ENCODE data around the gene PBX3.
A peak's percentile ranks its signal among the peaks of the same experiment; 100 is the strongest.

PBX3 gene

GRCh38 chr9:125883565-125884217 lies 136.5 kb downstream of the PBX3 start:
- no peak for DNase-seq

DNA sequence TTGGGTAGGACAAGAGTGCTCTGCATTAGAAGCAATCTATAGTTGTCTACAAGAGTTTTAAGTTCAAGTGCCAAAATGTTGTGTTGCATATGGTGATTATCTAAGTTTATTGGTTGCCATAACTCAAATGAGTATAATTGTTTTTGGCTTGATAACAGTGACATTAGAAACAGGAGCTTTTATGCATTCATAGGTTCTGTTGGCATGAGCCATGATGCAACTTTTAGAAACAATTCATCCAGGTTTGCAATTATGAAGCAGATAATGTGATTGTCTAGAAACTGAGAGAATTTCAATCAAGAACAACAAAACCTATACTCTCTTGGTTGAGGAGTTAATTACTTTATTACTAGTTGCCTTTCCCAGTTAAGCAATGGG lies 137.0 kb downstream of the PBX3 start:
- no peak for DNase-seq

DNA sequence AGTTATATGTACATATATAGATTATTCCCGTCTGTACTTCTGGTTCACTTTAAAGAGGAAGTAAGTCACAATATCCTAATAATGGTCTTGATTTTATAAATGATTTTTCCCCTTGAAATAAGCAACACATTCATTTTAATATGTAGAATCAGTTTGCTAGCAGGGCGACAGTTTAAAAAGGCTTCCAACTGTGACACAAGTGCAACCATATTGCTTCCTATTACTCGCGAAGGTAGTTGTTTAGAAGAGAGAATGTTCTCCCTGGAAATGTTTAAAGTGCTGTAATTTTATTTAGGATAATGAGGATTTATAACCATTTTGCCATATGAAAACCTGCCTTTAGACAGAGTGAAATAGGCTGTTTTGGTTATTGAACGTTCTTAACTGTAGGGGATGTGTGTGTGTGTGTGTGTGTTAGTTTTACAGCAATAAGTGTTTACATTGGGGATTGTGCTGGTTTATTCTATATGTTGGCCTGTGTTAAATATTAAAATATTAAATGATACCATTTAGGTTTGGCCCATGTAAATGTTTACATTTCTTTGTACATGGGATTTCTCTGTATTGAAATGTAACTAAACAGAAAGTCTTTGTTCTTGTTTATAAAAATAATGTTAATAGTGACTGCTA lies 138.3 kb downstream of the PBX3 start:
- no peak for DNase-seq

DNA sequence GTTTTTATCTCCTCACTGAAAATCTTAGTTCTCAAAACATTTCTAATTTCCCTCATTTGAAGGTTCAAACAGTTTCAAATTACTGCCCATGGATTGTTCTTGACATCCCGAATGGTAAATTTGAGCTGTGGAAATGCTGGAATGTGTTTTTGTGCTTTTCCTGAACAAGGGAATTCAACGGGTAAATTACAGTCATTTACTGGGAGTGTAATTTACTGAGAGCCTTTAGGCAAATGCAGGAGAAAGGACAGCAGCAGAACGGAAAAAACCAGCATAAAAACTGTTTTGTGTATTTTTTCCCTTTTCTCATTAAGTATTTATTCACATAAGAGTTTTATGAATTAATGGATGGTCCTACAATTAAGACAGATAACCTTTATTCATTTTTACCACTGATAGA lies 139.2 kb downstream of the PBX3 start:
- no peak for DNase-seq

- no peak for DNase-seq
These were observed 140.0 kb downstream of the PBX3 start for GRCh38 chr9:125887172-125887571.

GRCh38 chr9:125888211-125888610 lies 141.0 kb downstream of the PBX3 start:
- no peak for DNase-seq

- DNase-seq, result no peak
These were observed 141.9 kb downstream of the PBX3 start for GRCh38 chr9:125889112-125889475.

DNA sequence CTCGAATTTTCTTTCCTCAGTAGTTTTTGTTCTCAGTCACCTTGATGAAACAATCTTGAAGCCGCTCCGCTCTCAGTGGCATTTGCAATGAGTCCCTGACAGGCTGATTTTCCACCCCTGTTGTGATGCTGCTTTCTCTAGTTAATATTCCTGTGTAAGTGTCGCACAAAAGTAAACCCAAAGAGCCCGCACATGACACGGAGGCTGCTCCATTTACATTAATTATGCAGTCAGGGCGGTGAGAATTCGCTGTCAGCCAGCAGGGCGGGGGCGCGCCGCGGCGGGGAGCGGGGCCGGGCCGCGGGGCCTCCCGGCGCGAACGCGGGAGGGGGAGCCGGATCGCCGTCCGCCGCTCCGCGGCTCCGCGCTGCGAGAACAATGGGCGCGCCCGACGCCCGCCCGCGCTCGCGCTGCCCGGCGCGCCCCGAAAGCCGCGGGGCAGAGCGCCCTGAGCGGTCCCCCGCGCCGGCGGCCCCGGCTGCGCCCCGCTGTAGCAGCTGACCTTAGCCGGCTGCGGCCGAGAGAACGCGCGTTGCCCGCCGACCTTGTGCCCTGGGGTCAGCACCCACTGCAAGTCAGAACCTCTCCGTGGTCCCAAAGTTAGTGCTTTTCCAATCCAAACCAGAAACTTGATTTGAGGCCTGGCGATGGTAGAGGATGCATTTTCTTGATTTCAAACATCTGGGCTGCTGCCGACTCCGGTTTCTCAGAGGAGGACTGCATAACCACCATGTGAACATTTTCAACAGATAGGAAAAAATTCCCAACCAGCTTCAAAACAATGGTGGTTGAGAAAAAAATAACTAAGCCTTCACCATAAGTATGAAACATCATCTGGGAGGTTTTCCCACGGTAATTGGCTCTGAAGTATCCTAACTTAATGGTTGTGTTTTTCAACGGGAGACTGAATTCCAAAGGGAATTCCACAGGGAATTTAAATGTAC lies 142.6 kb downstream of the PBX3 start:
- peak; percentile 3 for DNase-seq

DNA sequence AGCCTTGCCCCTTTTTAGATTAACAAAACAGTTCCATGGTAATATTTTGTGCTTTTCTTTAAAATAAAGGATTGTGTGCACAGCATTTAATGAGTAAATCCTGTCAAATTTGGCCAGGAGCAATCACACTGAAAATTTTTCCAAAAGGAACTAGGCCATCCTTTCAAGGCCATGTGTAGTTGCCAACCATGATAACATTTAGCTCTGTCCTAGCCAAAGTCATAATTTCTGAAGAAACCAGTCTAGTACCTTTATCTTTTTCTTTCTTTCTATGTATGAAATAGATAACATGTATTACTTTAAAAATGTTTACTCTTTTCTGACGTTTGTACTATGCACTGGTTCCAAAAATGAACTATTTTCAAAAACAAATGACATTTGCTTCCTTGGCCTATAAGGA lies 143.7 kb downstream of the PBX3 start:
- no peak for DNase-seq

GRCh38 chr9:125893277-125893676 lies 146.1 kb downstream of the PBX3 start:
- no peak for DNase-seq

DNA sequence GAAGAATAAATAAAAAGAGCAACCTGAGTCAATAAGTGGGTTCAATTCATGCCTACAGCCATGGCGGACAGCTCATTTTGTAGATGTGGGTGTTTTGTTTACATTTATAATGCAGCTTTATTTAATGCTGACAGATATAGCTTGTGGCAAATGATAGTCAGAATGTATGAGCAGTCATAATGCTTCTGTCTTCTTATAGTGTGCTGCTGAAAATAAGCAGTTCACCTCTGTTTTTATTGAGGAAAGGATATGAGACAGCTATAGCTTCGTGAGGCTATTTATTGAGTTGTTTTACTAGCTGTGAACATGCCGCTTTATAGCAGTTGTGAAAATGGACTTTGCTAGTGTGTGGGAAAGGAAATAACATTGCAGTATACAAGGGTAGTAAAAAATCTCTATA lies 147.4 kb downstream of the PBX3 start:
- no peak for DNase-seq

- DNase-seq, result no peak
These were observed 149.2 kb downstream of the PBX3 start for GRCh38 chr9:125896404-125896803.

GRCh38 chr9:125896964-125897363 lies 149.8 kb downstream of the PBX3 start:
- DNase-seq, result no peak

- DNase-seq, result no peak
These were observed 150.3 kb downstream of the PBX3 start for GRCh38 chr9:125897481-125897880.

DNA sequence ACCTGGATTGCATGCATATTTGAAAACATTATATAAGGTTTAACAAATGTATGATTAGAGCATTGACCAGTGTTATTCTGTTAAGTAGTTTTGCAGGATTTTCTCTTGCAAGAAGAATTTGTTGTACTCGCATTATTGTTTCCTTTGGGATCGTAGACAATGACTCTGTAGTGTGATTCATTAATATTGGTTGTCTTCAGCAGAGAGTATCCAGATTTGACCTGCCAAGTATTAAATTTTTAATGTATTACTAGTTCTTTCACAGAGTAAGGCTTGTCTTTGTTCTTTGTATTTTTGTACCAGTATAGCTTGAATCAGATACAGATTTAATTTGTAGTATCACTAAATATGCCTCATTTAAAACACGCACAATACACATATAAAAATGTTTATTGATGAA lies 155.0 kb downstream of the PBX3 start:
- DNase-seq, result no peak

DNA sequence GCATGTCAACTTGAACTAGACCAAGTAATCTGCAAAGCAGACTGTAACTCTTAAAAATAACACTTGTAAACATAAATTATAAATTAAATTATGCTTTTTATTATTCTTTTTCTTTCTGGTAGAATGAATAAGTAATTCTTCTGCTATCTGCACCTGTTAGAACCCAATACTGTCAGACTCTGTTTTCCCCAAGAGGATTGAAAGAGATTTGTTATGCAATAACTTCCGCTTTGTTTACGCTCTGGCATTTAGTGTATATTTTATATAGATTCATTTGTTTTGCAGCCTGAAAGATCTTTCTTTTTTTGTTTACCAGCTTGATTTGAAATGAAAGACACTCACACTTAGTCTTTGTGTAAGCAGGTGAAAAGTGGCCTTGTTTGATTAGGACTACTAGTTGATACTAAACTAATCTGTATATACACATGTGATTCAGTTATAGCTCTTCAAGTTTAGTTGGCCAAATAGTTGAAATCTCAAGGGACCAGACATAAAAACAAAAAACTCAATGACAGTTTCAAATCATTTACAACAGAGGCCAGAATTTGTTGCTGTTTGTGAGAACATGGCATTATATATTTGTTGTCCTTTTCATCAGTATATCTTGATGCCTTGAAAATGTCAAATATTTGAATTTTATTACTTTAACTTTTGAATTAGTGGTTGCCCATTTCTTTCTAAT lies 155.8 kb downstream of the PBX3 start:
- no peak for DNase-seq

GRCh38 chr9:125904155-125904851 lies 157.1 kb downstream of the PBX3 start:
- no peak for DNase-seq

DNA sequence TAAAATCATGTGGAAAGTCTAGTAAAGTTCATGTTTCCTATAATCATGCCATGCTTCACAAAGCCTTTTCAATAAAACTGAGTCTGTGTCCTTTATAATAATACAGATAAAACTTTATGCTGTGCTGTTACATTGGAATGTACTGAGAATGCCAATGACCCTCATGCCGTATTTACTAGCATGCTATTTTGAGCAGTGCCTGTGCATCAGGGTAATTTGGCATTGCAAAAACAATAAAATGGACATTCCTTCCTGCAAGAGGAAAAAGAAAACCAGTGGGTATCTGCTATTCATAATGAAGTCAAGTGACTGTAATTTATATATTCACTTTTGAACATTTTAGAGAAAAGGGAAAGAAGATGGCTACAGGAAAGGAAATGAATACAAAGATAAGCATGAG lies 159.0 kb downstream of the PBX3 start:
- DNase-seq, result no peak

DNA sequence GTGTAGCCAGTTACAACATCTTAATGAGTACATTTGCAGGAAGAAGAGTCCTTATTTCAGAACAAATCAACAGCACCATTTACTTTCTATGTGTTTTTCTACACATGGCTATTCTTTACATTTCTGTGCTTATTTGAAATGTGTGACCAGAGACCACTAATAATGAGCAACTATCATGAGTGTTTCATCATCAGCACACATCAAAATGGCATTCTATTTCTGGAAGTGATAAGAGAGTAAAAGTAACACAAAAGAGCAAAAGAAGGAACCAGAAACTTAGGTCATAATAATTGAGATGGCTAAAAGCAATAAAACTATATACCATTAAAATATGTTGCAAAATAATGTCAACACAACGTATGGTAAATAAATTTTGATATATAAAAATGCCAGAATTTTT lies 159.7 kb downstream of the PBX3 start:
- DNase-seq, result no peak

DNA sequence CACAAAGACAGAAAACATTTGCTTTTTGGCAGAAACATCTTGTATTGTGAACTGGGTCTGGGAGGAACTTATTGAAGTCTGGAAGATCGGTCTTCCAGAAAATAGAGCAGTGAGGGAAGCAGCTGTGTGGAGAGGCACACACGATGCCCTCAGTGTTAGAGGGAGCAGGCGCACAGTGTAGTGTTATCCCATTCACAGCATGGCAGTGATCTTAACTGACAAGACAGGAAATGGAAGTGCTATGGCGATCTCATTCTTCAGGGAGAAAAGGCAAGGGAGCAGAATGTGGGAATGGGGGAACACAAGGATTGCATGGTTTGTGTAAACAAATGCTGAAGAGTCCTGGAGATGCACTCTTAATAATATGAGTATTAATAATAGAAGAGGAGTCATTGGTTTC lies 161.0 kb downstream of the PBX3 start:
- DNase-seq, result no peak

- no peak for DNase-seq
These were observed 161.8 kb downstream of the PBX3 start for GRCh38 chr9:125908966-125909365.

DNA sequence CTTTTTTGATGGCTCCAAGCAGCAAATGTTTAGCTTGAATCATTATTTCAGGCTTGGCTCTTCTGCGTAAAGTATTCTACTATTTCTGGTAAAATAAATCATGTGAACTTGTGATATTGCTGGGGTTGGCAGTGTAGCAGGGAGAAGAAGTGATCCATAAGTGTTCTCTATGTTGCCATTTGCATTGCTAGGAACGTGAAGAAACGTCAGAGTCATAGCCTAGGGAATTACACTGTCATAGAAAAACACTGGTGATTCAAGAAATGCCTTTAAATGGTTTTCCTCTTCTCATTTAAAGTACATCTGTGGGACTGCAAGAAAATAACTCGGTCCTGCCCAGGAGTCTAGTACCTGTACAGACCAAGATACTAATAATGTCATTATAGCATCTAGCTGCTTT lies 162.3 kb downstream of the PBX3 start:
- DNase-seq, result no peak

DNA sequence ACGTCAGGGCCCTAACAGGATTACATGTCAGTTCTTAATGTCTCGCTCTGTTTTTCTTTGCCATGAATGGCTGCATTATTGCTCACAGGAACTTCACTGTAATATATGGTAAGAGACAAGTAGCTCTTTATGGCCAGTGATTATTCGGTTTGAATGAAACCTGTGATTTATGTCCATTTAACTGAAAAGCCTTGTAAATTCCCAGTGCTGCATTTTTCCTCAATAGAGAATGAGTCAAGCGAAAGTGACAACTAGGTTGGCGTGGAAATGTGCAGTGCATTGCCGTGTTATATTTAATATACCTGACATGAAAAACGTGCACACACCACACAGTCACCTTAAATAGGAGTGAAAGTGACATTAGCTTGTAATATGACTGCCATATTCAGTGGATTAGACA lies 163.1 kb downstream of the PBX3 start:
- DNase-seq, result no peak

Data from stimulated activated naive CD4-positive, alpha-beta T cell treated with Interleukin-2 at 50 U/mL for 16 hours (primary cell).